Muscle layer of colon (tissue), 2 donors: Measurements from ENCODE around the gene ARHGAP26.

Experiments
- H3K27ac ChIP-seq: one replicate; pipeline ENCODE4 v1.7.0; 2013; ENCODE audit warnings: low read depth, mild to moderate bottlenecking, low read length, moderate library complexity
- H3K27me3 ChIP-seq, 2 donors: one replicate each; pipeline ENCODE4 v1.7.0; 2013; ENCODE audit warnings: low read length in 2 of 2, mild to moderate bottlenecking in 2 of 2; ENCODE audit not compliant: insufficient read depth in 2 of 2, control insufficient read depth in 1 of 2
- H3K36me3 ChIP-seq: one replicate; pipeline ENCODE4 v1.7.0; 2013; ENCODE audit warnings: mild to moderate bottlenecking, low read length; ENCODE audit not compliant: insufficient read depth
- H3K4me1 ChIP-seq: one replicate; pipeline ENCODE4 v1.7.0; 2013; ENCODE audit warnings: mild to moderate bottlenecking, low read length; ENCODE audit not compliant: insufficient read depth
- H3K4me3 ChIP-seq, 2 donors: one replicate each; pipeline ENCODE4 v1.7.0; 2013; ENCODE audit warnings: low read length in 2 of 2, low read depth in 1 of 2, mild to moderate bottlenecking in 1 of 2, moderate library complexity in 1 of 2
- H3K9ac ChIP-seq: one replicate; pipeline ENCODE4 v1.7.0; 2013; ENCODE audit warnings: low read length
- H3K9me3 ChIP-seq: one replicate; pipeline ENCODE4 v1.7.0; 2013; ENCODE audit warnings: mild to moderate bottlenecking, low read length
- donor health status: abdominal sarcoma.
- donor health status: Adenocarcinoma of cecum.

Gene ARHGAP26

GRCh38 chr5:142847898-142848790 lies 78.0 kb downstream of the ARHGAP26 start:
- Histone ChIP-seq H3K4me1 (peaks cover 24% of the 10 kb centered on the region), H3K9me3 (no peaks in the 10 kb centered on the region), H3K4me3 (no peak overlapping the region), H3K27ac (no peak overlapping the region), H3K9ac (no peak overlapping the region), H3K27me3 (no peaks in the 10 kb centered on the region), H3K36me3 (no peaks in the 10 kb centered on the region)

GRCh38 chr5:142849466-142849865 lies 79.3 kb downstream of the ARHGAP26 start:
- Histone ChIP-seq H3K9ac (no peak overlapping the region), H3K9me3 (no peaks in the 10 kb centered on the region), H3K4me3 (no peak overlapping the region), H3K4me1 (peaks cover 18% of the 10 kb centered on the region), H3K36me3 (no peaks in the 10 kb centered on the region), H3K27me3 (no peaks in the 10 kb centered on the region), H3K27ac (no peak overlapping the region)

- Histone ChIP-seq H3K27ac (no peak overlapping the region), H3K36me3 (no peaks in the 10 kb centered on the region), H3K27me3 (no peaks in the 10 kb centered on the region), H3K4me1 (peaks cover 16% of the 10 kb centered on the region), H3K9ac (no peak overlapping the region), H3K4me3 (no peak overlapping the region), H3K9me3 (no peaks in the 10 kb centered on the region)
Observed at GRCh38 chr5:142849880-142850279, 79.7 kb downstream of the ARHGAP26 start.

- H3K4me1 ChIP-seq, result no peaks in the 10 kb centered on the region
- no peaks in the 10 kb centered on the region for H3K9me3 ChIP-seq
- H3K4me3 ChIP-seq, result no peak overlapping the region
- no peak overlapping the region for H3K27ac ChIP-seq
- no peak overlapping the region for H3K9ac ChIP-seq
- no peaks in the 10 kb centered on the region for H3K27me3 ChIP-seq
- H3K36me3 ChIP-seq, result no peaks in the 10 kb centered on the region
Observed at GRCh38 chr5:142851731-142852130, 81.6 kb downstream of the ARHGAP26 start.

GRCh38 chr5:142852416-142853198 lies 82.4 kb downstream of the ARHGAP26 start:
- no peaks in the 10 kb centered on the region for H3K9me3 ChIP-seq
- H3K4me3 ChIP-seq, result no peak overlapping the region
- H3K36me3 ChIP-seq, result no peaks in the 10 kb centered on the region
- H3K27ac ChIP-seq, result no peak overlapping the region
- H3K9ac ChIP-seq, result no peak overlapping the region
- peaks cover 5% of the 10 kb centered on the region for H3K4me1 ChIP-seq
- no peaks in the 10 kb centered on the region for H3K27me3 ChIP-seq

GRCh38 chr5:142853682-142854081 lies 83.5 kb downstream of the ARHGAP26 start:
- H3K4me3 ChIP-seq, result no peak overlapping the region
- no peak overlapping the region for H3K9ac ChIP-seq
- peaks cover 9% of the 10 kb centered on the region for H3K4me1 ChIP-seq
- H3K27me3 ChIP-seq, result no peaks in the 10 kb centered on the region
- no peak overlapping the region for H3K27ac ChIP-seq
- H3K36me3 ChIP-seq, result no peaks in the 10 kb centered on the region
- no peaks in the 10 kb centered on the region for H3K9me3 ChIP-seq

GRCh38 chr5:142856269-142856782 lies 86.1 kb downstream of the ARHGAP26 start:
- Histone ChIP-seq H3K4me1 (peaks cover 19% of the 10 kb centered on the region), H3K9ac (no peak overlapping the region), H3K36me3 (no peaks in the 10 kb centered on the region), H3K9me3 (no peaks in the 10 kb centered on the region), H3K27ac (no peak overlapping the region), H3K4me3 (no peak overlapping the region), H3K27me3 (no peaks in the 10 kb centered on the region)

- Histone ChIP-seq H3K27me3 (no peaks in the 10 kb centered on the region), H3K9me3 (no peaks in the 10 kb centered on the region), H3K4me3 (peak overlapping the region in 1 of 2 donors; percentile 19), H3K36me3 (no peaks in the 10 kb centered on the region), H3K4me1 (peaks cover 27% of the 10 kb centered on the region), H3K27ac (no peak overlapping the region), H3K9ac (no peak overlapping the region)
Observed at GRCh38 chr5:142857405-142857804, 87.2 kb downstream of the ARHGAP26 start.

GRCh38 chr5:142859037-142859436 lies 88.9 kb downstream of the ARHGAP26 start:
- H3K36me3 ChIP-seq, result no peaks in the 10 kb centered on the region
- peaks cover 39% of the 10 kb centered on the region for H3K4me1 ChIP-seq
- H3K9me3 ChIP-seq, result no peaks in the 10 kb centered on the region
- no peak overlapping the region for H3K4me3 ChIP-seq
- H3K9ac ChIP-seq, result no peak overlapping the region
- H3K27me3 ChIP-seq, result no peaks in the 10 kb centered on the region
- H3K27ac ChIP-seq, result no peak overlapping the region

- Histone ChIP-seq H3K4me1 (peaks cover 39% of the 10 kb centered on the region), H3K36me3 (no peaks in the 10 kb centered on the region), H3K27ac (no peak overlapping the region), H3K9ac (no peak overlapping the region), H3K4me3 (no peak overlapping the region), H3K9me3 (no peaks in the 10 kb centered on the region), H3K27me3 (no peaks in the 10 kb centered on the region)
Observed at GRCh38 chr5:142860270-142860669, 90.1 kb downstream of the ARHGAP26 start.

GRCh38 chr5:142861011-142861410 lies 90.8 kb downstream of the ARHGAP26 start:
- no peak overlapping the region for H3K4me3 ChIP-seq
- no peaks in the 10 kb centered on the region for H3K9me3 ChIP-seq
- H3K9ac ChIP-seq, result no peak overlapping the region
- H3K27ac ChIP-seq, result peak overlapping the region; percentile 46
- no peaks in the 10 kb centered on the region for H3K36me3 ChIP-seq
- no peaks in the 10 kb centered on the region for H3K27me3 ChIP-seq
- peaks cover 39% of the 10 kb centered on the region for H3K4me1 ChIP-seq
